NCI-H526 treated with DMSO at 0.1 percent for 48 hours (cell line): ENCODE data around the gene PLXNB1.
"Not testable (repeated sequence)": the region's sequence is repeated elsewhere in the genome, so short reads cannot be mapped to it uniquely, and the experiment has no call there.

Experiments
- DNase-seq: peaks from one replicate; lab custom pipeline; 2025; lab: John Stamatoyannopoulos, UW

The PLXNB1 gene

GRCh38 chr3:48463703-48464102, 33.8 kb upstream of the PLXNB1 start:
- DNase-seq, result no peak

DNA sequence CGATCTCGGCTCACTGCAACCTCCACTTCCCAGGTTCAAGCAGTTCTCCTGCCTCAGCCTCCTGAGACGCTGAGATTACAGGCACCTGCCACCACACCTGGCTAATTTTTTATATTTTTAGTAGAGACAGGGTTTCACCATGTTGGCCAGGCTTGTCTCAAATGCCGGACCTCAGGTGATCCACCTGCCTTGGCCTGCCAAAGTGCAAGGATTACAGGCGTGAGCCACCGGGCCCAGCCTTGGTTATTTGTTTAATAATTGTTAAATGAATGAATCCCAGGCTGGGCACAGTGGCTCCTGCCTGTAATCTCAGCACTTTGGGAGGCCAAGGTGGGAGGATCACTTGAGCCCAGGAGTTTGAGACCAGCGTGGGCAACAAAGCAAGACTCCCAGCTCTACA, 31.9 kb upstream of the PLXNB1 start:
- not testable (repeated sequence) for DNase-seq

DNA sequence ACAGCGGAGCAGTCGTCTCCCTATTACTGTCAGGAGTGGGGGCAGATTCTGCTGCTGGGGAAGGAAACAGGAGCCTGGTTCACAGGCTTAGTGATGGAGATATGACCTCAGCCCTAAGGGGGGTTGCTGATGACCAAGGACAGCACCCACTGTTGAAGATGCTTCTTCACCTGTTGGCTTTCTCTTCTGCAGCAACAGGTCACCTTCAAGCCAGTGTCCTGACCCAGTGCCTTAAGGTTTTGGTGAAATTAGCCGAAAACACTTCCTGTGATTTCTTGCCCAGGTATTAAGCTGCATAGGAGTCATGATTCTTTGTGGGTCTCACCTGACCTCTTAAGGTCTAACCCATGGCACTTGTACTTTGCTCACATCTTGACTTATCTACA, 30.6 kb upstream of the PLXNB1 start:
- DNase-seq, result no peak

DNA sequence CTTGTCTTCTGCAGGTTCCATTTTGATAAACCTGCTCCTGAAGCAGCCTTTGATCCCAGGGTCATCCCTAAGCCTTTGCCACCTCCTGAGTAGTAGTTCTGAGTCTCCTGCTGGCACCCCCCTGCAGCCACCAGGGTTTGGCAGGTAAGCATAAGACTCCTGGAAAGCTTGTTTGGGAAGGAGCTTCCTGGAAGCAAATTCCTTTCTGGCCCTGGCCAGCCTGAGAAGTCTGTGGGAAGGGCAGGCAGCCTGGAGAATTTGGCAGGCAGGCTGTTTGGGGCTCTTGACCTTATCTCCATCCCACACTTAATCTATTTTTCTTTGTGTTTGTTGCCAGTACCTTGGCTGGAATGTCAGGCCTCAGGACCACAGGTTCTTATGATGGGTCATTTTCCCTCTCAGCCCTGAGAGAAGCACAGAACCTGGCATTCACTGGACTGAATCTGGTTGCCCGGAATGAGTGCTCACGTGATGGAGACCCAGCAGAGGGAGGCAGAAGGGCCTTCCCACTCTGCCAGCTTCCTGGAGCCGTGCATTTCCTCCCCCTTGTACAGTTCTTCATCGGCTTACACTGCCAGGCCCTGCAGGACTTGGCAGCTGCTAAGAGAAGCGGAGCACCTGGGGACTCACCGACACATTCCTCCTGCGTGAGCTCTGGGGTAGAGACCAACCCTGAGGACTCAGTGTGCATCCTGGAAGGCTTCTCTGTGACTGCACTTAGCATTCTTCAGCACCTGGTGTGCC, 30.1 kb upstream of the PLXNB1 start:
- no peak for DNase-seq

- DNase-seq, result no peak
Observed at GRCh38 chr3:48459331-48459730, 29.4 kb upstream of the PLXNB1 start.

DNA sequence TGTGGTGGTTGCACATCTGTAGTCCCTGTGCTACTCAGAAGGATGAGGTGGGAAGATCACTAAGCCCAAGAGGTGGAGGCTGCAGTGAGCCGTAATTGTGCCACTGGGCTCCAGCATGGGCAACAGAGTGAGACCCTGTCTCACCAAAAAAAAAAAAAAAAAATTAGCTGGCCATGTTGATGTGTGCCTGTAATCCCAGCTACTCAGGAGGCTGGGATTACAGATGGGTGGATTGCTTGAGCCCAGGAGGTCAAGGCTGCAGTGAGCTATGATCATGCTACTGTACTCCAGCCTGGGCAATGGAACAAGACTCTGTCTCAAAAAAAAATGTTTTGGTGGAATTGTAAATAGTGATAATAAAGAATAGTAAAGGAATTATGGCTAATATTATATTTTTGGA, 26.6 kb upstream of the PLXNB1 start:
- no peak for DNase-seq

- DNase-seq, result no peak
Observed at GRCh38 chr3:48451270-48451669, 21.4 kb upstream of the PLXNB1 start.

GRCh38 chr3:48446425-48447193, 16.7 kb upstream of the PLXNB1 start, which contains the start of gene ATRIP:
Gene ATRIP, plus strand, starts transcription at chr3:48446737. Its CDS starts 109 bp downstream, at chr3:48446846.
- peak; percentile 64 for DNase-seq

DNA sequence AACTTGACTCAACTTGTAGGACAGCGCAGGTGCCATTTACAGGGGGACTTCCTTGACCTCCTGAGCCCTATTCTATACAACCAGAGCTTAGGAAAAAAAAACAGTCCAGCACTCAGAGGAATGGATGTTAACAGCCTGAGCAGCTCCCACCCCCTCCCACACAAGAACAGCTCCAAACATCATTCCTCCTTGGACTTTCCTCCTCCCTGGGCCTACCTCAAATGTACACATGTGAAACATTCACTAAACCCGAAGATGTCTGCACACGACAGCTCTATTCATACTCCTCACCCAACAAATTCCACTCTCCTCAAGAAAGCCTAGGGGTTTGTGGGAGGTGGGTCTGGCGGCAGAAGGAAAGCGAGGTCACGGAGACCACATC, 16.1 kb upstream of the PLXNB1 start:
- no peak for DNase-seq

DNA sequence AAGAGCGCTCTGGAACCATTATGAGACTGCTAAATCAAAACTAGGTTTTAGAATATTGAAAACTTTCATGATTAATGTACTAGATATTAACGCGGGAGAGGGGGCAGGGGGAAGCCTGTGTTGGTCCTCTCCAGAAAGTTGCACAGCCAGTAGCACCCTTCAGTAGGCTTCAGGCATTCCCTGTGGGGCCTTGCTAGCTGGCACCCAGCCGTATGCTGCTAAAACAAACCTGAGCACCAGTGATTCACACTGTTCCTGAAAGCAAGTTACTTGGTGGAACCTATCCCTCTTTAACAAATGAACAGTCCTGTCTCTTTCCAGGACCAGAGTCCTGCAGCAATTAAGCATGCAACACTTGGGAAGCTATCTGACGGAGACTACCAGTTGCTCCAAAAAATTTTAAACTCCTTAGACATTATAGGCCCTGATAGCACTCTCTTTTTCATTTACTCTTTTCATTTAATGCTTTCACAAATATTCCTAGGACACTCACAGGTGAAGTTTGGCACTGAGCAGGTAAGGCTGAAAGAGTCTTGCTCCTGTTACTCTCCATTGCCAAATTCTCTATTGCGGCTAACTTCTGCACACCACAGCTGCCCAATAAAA, 15.5 kb upstream of the PLXNB1 start:
- no peak for DNase-seq

GRCh38 chr3:48441940-48442339, 12.1 kb upstream of the PLXNB1 start:
- no peak for DNase-seq

DNA sequence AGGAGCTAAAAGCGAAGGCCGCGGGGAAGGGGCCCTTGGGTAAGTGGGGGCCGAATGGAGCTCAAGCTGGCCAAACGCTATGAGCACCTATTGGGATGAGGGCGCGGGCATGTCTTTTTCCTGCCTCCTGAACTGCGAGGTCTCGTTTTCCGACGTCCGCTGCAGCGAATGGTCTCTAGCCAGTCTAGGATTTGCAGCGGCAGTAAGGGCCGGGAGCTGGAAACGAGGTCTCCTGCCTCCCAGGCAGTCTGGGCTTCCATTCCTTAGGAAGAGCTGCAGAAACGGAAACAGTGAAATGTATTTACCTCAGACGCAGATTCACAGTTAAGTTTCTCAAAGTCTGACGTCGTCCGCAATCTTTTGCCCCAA, 10.7 kb upstream of the PLXNB1 start:
- DNase-seq, result no peak

DNA sequence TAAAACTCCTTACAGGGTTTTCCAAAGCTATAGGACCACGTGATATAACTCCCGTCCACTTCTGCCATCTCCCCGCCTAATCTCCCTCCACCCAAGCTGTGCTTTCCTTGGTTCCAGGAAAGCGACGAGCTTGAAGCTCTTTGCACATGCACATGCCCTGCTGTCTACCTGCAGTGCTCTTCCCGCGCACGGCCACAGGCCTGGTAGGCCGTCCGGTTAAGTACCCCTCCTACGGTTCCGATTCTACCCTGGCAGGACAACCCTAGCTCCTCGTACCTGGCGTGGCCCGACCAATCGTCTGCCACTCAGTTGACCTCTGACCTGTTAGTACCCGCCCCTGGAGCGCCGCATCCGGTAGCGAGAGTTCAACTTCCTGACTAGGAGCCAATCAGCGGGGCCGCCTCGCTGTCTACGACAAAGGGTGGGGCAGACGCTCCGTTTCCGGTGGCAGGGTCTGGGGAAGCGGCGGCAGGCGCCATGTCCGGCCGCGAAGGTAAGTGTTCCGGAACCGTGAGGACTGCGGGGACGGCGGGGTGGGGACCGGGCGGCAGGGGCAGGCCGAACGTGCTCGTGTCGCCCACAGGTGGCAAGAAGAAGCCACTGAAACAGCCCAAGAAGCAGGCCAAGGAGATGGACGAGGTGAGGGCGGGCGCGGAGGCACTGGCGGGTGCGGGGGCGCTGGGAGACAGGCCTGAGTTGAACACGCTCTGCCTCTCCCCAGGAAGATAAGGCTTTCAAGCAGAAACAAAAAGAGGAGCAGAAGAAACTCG, 10.1 kb upstream of the PLXNB1 start, which contains the start of the genes CCDC51 and TMA7:
Gene CCDC51 (minus strand): TSS at position 300 of the 770 bp plus-strand sequence. CDS start 4,991 bp downstream, outside the sequence.
Gene TMA7 (plus strand): TSS at position 438 of the 770 bp plus-strand sequence. CDS start 40 bp downstream, at position 478.
- DNase-seq, result peak; percentile 96

- DNase-seq, result no peak
Observed at GRCh38 chr3:48437812-48438211, 7.9 kb upstream of the PLXNB1 start.

DNA sequence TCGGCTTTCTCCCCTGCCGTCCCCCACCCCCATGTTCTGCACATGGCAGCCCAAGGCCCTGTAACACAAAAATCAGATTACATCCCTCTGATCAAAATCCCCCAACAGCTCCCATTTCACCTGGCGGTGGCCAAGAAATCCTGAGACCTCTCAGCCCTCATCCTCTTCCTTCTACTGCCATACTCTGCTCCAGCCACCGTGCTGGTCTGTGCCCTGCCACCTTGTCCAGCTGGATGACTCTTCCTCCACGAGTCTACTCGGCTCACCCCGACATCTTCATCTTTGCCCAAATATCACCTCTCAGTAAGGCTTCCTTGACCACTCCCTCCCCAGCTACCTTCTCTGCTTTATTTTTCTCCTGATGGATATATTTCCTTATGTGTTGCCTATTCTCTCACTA, 7.0 kb upstream of the PLXNB1 start:
- no peak for DNase-seq

GRCh38 chr3:48436477-48436787, 6.5 kb upstream of the PLXNB1 start:
- DNase-seq, result no peak

GRCh38 chr3:48435774-48436476, 6.0 kb upstream of the PLXNB1 start:
- peak; percentile 67 for DNase-seq

DNA sequence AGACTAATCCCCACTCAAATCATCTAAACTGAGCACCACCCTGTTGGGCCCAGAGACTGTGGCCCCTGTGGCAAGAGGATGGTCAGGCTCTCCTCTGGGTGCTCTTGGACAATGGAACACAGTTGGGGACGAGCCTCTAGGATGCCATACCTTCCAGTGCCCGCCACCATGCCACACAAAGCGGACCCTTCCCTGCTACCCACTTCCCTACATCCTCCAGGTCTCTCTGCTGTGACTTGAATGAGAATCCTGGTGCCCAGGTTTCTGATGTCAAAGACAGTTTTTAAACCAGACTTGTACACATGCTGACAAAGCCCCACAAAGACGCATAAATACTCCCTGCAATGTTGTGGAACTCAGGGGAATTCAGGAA, 5.3 kb upstream of the PLXNB1 start:
- no peak for DNase-seq

DNA sequence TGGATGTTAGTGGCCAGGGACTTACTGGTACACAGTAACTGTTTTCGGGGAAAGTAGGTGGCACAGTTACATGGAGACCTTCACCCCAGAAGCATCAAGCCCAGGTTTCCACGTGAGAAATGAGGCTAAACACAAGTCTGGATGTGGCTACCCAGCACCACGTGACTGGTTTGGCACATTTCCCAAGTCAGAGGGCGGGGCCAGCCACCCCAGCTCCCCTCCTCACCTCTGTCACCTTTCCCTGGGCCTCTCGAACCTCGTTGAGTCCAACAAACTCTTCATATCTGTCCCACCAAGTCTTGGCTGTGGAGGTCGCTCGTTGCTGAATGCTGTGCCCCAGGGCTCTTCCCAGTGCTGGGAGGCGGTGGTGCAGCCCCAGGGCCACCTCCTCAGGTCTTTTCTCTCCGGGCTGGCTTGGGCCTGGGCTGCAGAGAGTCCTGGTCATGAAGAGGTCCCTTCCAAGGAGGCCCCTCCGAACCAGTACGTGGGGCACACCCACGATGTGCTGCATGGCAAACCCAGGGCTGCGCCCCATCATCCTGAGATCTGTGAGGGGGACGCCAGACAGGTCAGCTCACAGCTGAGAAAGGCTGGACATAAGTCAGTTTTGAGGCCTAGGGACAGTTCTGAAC, 4.8 kb upstream of the PLXNB1 start:
- DNase-seq, result no peak

DNA sequence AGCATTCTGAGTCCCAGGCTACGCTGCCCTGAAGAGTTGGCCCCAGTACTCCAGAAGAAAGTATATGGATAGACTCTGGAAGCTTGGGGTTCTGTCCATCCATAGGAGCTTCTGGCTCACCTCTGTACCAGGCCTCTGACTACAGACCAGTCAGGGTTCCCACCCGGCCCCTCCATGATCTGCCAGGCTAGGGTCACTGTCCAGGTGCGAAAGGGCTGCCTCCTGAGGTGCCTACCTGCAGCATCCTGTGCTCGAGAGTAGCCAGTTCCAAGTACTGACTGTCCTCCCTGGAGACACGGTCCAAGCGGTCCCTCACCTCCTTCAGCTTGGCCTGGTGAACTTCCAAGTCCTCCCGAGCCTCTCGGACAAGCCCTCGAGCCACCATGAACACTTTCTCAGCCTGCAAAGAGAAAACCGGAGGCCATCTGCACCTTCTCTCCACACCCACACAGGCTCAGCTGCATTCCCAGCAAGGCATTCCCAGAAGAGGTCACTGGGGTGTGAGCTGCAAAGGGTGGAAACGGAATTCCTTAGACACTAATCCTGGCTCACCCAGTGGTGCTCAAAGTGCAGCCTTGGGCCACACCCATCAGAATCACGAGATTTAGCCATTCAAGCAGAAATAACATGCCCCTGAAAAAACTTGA, 3.7 kb upstream of the PLXNB1 start:
- DNase-seq, result no peak
